ENCODE data around the gene JAG2.

Gene JAG2

DNA sequence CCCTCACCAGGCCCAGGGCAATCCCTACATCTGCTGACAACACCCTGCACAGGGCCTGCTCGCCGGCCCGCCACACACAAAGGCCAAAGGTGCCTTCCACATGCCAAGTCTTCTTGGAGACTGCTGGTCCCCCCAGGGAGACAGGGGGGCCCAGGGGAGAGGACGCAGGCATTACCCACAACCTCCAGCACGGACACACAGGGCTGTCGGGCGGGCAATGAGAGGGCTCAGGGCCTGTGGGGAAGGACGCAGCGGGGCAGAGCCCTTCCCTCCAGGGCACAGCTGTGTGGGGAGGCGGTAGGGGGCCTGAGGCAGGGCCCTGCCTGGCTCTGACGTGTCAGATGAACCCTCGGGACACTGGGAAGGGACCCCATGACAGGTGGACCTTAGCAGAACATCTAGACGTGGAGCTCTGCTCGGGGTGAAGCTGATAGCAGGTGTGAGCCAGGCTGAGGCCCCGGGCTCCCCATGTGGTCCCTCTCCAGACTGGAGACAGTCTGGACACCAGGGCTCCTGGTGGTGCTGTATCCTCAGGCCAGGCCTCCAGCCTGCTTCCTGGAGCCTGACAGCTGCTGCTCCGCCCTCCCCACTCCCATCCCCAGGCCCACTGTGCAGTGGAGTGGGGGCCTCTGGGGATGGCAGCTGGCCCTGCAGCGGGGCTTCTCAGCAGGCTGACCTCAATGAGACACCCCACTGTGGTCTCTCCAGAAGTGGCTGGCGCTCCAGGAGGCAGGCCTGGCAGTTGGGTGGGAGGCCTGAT, 44.1 kb upstream of the JAG2 start:
- H3K4me3 ChIP-seq (ENCODE audit: low read length) = no peak overlapping the region
- no peak for DNase-seq (ENCODE audit: low read depth)
- no peak for TF ChIP-seq CTCF (conservative IDR thresholded peaks at IDR 0.05; ENCODE audit: low read length)

DNA sequence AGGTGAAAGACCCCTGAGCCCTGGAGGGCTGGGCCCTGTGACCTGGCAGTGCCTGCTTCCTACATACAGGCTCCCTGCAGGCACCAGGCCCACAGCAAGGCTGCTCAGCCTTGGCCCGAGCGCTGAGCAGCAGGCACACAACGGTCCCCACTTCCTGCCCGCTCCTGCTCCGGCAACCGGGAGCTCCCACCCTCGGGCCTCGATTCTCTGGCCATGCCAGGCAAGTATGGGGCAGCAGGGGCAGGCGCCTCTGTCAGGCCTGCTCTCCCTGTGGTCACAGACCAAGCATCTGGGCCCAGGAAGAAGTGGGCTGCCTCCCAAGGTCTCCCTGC, 43.1 kb upstream of the JAG2 start:
- no peak for DNase-seq (ENCODE audit: low read depth)
- TF ChIP-seq CTCF (conservative IDR thresholded peaks at IDR 0.05; ENCODE audit: low read length) = no peak
- no peak overlapping the region for H3K4me3 ChIP-seq (ENCODE audit: low read length)

DNA sequence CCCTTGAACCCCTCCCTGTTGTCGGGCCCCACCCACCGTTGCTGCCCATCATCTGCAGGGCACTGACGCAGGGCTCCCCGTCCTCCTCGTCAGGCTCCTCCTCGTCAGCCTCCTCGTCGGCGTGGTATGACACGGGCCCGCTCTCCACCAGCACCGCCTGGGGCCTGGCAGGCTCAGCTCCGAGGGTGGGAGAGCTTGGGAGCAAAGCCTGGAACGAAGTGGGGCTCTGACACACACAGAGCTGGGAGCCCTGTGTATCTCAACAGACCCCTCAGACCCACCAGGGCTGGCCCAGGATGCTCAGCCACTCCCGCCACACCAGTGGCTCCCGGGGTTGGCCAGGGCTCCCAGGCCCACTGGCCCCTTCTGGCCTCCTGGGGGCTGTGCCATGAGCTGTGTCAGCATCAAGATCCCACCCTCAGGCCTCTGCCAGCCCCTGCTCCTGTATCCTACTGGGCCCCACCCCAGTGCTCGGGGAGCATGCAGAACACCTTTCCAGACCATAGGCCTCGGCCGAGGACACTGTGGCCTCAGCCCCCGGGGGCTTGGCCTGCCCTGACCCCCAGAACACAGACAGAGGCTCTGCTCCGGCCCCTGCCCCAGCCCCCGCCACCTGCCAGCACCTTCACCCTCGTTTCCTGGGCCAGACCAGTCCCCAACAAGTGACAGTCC, 42.6 kb upstream of the JAG2 start:
- DNase-seq (ENCODE audit: low read depth) = no peak
- no peak for TF ChIP-seq CTCF (conservative IDR thresholded peaks at IDR 0.05; ENCODE audit: low read length)
- H3K4me3 ChIP-seq (ENCODE audit: low read length) = no peak overlapping the region

- no peak for DNase-seq (ENCODE audit: low read depth)
- no peak overlapping the region for H3K4me3 ChIP-seq (ENCODE audit: low read length)
- TF ChIP-seq CTCF (conservative IDR thresholded peaks at IDR 0.05; ENCODE audit: low read length) = no peak
These were observed 41.9 kb upstream of the JAG2 start for GRCh38 chr14:105210266-105211025.

GRCh38 chr14:105209646-105210045, 41.1 kb upstream of the JAG2 start:
- DNase-seq (ENCODE audit: low read depth) = no peak
- no peak for TF ChIP-seq CTCF (conservative IDR thresholded peaks at IDR 0.05; ENCODE audit: low read length)

DNA sequence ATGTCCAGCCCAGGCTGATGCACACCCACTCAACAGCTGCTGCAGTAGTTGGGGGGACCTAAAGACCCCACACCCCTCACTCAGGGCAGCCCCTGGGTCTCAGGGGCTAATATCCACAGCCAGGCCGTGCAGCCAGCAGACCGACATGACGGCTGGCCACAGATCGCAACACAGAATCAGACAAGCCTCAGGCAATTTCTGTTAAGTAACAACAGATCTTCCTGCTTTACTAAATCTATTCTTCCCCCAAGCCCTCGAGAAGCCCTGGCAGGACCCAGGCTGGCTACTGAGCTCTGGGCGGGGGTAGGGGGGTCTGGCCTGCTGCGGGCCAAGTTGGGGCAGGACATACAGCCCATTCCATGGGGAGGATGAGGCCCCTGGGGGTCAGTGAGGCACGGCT, 40.5 kb upstream of the JAG2 start:
- no peak overlapping the region for H3K4me3 ChIP-seq (ENCODE audit: low read length)
- no peak for TF ChIP-seq CTCF (conservative IDR thresholded peaks at IDR 0.05; ENCODE audit: low read length)
- no peak for DNase-seq (ENCODE audit: low read depth)

More at GRCh38 chr14:105209646-105210045, 41.1 kb upstream of the JAG2 start:
- H3K4me3 ChIP-seq (ENCODE audit: low read length) = no peak overlapping the region

All from AG10803 (cell line).